Epithelial cell of esophagus (primary cell): ENCODE measurements around the gene ARHGAP22.

ENCODE experiments used
- DNase-seq: peaks from one replicate; pipeline ENCODE4 v3.0.0; 2010; ENCODE audit warnings: low read depth
- H3K4me3 ChIP-seq: 2 replicates; pipeline ENCODE4 v1.5.1; 2011; ENCODE audit warnings: mild to moderate bottlenecking, low read length, control low read depth
- TF ChIP-seq, protein P1 (sequence below): IDR thresholded peaks from 2 replicates; pipeline ENCODE4 v1.5.1; 2011; ENCODE audit warnings: low read depth, mild to moderate bottlenecking, low read length, control low read depth, inconsistent platforms; ENCODE audit not compliant: insufficient read depth; ENCODE audit errors: missing control alignments

The ARHGAP22 gene

GRCh38 chr10:48604991-48605508 lies at the start of gene ARHGAP22:
Gene ARHGAP22, minus strand, starts transcription at chr10:48605073. Its CDS starts 277 bp downstream, at chr10:48604796.
- peak within 1 kb of the TSS; percentile 52 for H3K4me3 ChIP-seq
- TF ChIP-seq, protein P1, sequence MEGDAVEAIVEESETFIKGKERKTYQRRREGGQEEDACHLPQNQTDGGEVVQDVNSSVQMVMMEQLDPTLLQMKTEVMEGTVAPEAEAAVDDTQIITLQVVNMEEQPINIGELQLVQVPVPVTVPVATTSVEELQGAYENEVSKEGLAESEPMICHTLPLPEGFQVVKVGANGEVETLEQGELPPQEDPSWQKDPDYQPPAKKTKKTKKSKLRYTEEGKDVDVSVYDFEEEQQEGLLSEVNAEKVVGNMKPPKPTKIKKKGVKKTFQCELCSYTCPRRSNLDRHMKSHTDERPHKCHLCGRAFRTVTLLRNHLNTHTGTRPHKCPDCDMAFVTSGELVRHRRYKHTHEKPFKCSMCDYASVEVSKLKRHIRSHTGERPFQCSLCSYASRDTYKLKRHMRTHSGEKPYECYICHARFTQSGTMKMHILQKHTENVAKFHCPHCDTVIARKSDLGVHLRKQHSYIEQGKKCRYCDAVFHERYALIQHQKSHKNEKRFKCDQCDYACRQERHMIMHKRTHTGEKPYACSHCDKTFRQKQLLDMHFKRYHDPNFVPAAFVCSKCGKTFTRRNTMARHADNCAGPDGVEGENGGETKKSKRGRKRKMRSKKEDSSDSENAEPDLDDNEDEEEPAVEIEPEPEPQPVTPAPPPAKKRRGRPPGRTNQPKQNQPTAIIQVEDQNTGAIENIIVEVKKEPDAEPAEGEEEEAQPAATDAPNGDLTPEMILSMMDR, result no peak
- peak; percentile 54 for DNase-seq

GRCh38 chr10:48653944-48654698 lies 49.2 kb upstream of the ARHGAP22 start:
- H3K4me3 ChIP-seq, result no peak overlapping the region
- TF ChIP-seq, protein P1, result no peak

GRCh38 chr10:48653347-48653746 lies 48.5 kb upstream of the ARHGAP22 start:
- no peak for DNase-seq
- TF ChIP-seq, protein P1, result no peak

More at GRCh38 chr10:48653944-48654698, 49.2 kb upstream of the ARHGAP22 start:
- DNase-seq, result no peak

GRCh38 chr10:48652344-48652743 lies 47.5 kb upstream of the ARHGAP22 start:
- TF ChIP-seq, protein P1, result no peak
- H3K4me3 ChIP-seq, result no peak overlapping the region
- no peak for DNase-seq

More at GRCh38 chr10:48653347-48653746, 48.5 kb upstream of the ARHGAP22 start:
- no peak overlapping the region for H3K4me3 ChIP-seq

DNA sequence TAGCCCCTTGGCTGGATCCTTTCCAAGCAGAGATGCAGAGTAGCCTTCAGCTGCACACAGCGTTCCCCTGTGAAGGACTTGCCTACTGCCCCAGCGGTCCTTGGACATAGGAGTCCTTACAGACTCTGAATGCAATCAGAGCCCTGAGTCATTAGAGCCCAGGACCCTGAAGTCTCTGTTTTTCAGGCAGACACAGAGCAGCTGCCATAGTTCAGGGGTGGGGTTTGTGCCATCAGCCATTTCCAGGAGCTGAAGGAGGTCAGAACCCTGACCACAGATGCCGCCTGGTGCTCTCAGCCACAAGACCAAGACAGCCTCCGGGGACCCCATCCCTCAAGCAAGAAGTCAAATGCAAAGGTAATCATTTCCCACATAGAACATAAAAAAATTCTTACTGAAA lies 47.0 kb upstream of the ARHGAP22 start:
- DNase-seq, result no peak
- no peak overlapping the region for H3K4me3 ChIP-seq
- TF ChIP-seq, protein P1, result no peak

- no peak overlapping the region for H3K4me3 ChIP-seq
- TF ChIP-seq, protein P1, result no peak
- no peak for DNase-seq
Observed at GRCh38 chr10:48651293-48651692, 46.4 kb upstream of the ARHGAP22 start.

GRCh38 chr10:48649349-48649944 lies 44.6 kb upstream of the ARHGAP22 start:
- no peak overlapping the region for H3K4me3 ChIP-seq
- TF ChIP-seq, protein P1, result no peak
- DNase-seq, result no peak
